GM13976 (cell line): ENCODE data around the gene FGD4.

Source experiments
- DNase-seq: peaks from one replicate; pipeline ENCODE4 v3.0.0; 2012; ENCODE audit warnings: low spot score
- CTCF ChIP-seq: IDR thresholded peaks from 2 replicates; pipeline ENCODE4 v1.5.1; 2012; ENCODE audit warnings: borderline replicate concordance, mild to moderate bottlenecking; ENCODE audit not compliant: insufficient read depth; ENCODE audit errors: extremely low read depth, missing control alignments, control extremely low read depth
- in situ Hi-C: fragments of 300-500 bp; cut with MboI; formaldehyde crosslinking; loops from one replicate; pipeline ENCODE4 v1.12.0; 2022; ENCODE audit warnings: low sequenced_read_pairs, mixed read lengths, inconsistent platforms; ENCODE audit not compliant: unreplicated experiment

FGD4 gene

GRCh38 chr12:32457251-32458025 lies 58.1 kb downstream of the FGD4 start:
- no peak for TF ChIP-seq CTCF
- DNase-seq: no peak
- in situ Hi-C loops: loop anchor here (10.0 to 25.0 kb wide), 3 partner anchors 217 to 1555 kb away; partner anchors contain the start of genes ALG10, DNM1L and YARS2

- in situ Hi-C loops: loop anchor here (25.0 kb wide), 1 partner anchor 1552 kb away; the partner anchor contains the start of gene ALG10
- DNase-seq: no peak
- TF ChIP-seq CTCF: no peak
Observed at GRCh38 chr12:32460638-32461037, 61.3 kb downstream of the FGD4 start.

- in situ Hi-C loops: loop anchor here (25.0 kb wide), 1 partner anchor 1549 kb away; the partner anchor contains the start of gene ALG10
- no peak for DNase-seq
- TF ChIP-seq CTCF: no peak
Observed at GRCh38 chr12:32462908-32463307, 63.5 kb downstream of the FGD4 start.

- in situ Hi-C loops: loop anchor here (25.0 kb wide), 1 partner anchor 1546 kb away; the partner anchor contains the start of gene ALG10
- TF ChIP-seq CTCF: no peak
- no peak for DNase-seq
Observed at GRCh38 chr12:32466187-32466586, 66.8 kb downstream of the FGD4 start.

- no peak for DNase-seq
- TF ChIP-seq CTCF: no peak
- in situ Hi-C loops: loop anchor here (25.0 kb wide), 1 partner anchor 1545 kb away; the partner anchor contains the start of gene ALG10
Observed at GRCh38 chr12:32466986-32467711, 67.8 kb downstream of the FGD4 start.
